GM11168 (cell line): ENCODE results near the gene SKA3.

Experiments used
- in situ Hi-C: fragments of 300-500 bp; cut with MboI; formaldehyde crosslinking; loops from one replicate; pipeline ENCODE4 v1.12.0; 2022; ENCODE audit warnings: low sequenced_read_pairs; ENCODE audit not compliant: unreplicated experiment

Gene SKA3

DNA sequence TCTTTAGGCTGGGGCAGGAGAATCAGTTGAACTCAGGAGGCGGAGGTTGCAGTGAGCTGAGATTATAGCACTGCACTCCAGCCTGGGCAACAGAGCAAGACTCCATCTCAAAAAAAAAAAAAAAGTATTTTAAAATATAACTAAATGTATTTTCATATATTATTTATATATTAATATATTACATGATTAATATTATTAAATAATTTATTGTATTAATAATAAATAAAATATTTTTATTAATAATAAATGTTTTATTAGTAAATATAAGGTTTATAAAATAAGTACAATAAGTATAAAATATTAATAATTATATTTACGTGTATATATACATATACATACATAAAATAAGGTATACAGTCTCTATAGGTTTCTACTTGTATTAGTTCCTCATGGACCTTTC lies 56.8 kb downstream of the SKA3 start:
- in situ Hi-C loops = loop anchor here (10.0 kb wide), 1 partner anchor 345 kb away; no protein-coding TSS in a partner anchor

DNA sequence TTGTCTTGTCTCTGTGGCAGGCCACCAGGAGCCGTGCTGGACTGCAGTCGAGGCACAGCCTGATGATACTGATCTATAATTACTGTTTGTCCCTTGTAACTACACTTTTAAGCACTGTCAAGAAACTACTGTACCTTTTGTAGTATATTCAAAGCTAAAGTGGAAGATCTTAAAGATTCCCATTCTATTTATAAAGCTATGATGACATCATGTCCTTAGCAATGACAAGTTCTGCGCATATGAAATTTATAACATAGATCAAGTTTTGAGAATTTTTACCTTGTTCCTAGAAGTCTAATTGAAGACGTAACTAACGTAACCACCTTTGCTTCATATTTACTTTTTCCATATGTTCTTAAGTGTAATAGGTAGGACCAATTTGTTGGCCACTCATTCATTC lies 58.2 kb downstream of the SKA3 start:
- in situ Hi-C loops = loop anchor here (10.0 kb wide), 1 partner anchor 347 kb away; no protein-coding TSS in a partner anchor

DNA sequence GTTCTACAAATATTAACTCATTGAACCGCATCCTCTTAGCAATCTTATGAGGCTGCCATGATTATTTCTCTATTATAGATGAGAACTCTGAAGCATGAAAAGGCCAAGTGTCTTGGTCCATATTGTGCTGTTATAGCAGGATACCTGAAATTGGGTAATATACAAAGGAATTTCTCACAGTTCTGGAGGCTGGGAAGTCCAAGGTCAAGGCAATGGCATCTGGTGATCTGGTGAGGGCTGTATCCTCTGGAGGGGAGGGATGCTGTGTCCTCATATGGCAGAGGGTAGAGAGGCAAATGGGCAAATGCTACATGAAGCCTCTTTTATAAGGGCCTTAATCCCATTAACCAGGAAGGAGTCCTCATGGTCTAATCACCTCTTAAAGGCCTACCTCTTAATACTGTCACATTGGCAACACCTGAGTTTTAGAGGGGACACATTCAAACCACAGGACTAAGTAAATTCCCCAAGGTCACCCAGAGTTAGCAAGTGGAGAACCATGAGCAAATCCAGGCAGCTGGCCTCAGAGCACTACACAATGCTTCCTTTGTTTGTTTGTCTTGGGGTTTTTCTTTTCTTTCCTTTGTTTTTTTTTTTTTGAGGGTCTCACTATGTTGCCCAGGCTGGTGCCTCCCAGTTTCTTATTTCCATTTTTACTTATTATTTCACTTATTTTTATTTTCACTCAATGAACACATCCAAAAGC lies 59.1 kb downstream of the SKA3 start:
- in situ Hi-C loops = loop anchor here (10.0 kb wide), 1 partner anchor 348 kb away; no protein-coding TSS in a partner anchor

DNA sequence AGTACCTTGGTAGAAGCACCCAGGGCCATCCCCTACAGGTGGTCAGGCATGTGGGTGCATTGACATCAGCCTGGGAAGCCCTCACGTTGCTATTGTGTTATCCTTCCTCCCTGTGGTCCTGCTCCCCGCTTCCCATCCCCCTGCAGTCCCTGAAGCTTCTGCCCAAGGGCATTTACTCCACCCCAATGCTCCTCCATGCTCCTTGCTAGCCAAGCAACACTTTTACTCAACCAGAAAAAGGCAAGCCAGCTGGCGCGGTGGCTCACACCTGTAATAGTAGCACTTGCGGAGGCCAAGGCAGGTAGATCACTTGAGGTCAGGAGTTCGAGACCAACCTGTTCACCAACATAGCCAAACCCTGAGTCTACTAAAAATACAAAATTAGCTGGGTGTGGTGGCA lies 60.2 kb downstream of the SKA3 start:
- in situ Hi-C loops = loop anchor here (10.0 kb wide), 1 partner anchor 349 kb away; no protein-coding TSS in a partner anchor

DNA sequence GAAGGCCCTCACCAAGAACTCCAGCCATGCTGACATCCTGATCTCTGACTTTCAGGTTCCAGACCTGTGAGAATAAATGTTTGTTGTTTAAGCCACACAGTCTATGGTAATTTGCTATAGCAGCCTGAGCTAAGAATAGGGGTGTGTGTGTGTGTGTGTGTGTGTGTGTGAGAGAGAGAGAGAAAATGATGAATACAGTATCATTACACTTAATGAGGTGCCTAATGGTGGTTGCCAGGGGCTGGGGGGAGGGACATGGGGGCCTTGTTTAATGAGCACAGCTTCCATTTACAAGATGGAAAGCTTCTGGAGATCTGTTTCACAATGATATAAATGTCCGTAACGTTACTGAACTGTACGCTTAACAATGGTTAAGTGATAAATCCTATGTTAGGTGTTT lies 61.1 kb downstream of the SKA3 start:
- in situ Hi-C loops = loop anchor here (10.0 kb wide), 1 partner anchor 350 kb away; no protein-coding TSS in a partner anchor

DNA sequence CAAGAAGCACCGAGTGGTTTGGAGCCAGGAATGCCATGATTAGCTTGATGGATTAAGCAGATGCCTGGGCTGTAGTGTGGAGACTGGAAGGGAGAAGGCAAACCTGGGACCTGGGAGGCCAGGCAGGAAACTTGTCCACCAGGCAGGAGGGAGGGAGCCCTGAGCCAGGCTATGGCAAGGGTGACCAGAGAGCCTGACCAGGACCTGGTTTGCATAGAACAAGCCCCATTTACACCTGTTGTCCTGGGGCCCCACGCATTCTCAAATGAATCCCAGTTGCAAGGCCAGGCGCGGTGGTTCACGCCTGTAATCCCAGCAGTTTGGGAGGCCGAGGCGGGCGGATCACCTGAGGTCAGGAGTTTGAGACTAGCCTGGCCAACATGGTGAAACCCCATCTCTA lies 64.8 kb downstream of the SKA3 start:
- in situ Hi-C loops = loop anchor here (10.0 kb wide), 1 partner anchor 353 kb away; no protein-coding TSS in a partner anchor

DNA sequence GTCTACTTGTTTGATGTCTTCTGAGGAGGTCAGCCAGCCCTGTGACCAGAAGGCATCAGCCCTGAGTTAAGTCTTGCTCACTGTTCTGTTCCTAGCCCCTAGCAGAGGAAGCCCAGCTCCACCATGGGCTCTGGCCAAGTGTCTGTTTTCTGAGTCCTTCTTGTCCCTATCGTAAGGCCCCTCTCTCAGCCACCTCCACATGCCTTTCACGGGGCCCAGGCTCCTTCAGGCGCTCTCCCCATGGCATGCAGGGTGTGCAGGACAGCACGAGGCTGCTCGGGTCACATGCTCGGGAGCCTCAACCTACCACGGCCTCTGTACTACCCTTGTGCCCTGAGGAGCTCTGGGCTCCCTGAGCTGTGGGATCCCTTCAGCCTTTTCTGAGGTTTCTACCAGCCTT lies 67.2 kb downstream of the SKA3 start:
- in situ Hi-C loops = no loop called here

DNA sequence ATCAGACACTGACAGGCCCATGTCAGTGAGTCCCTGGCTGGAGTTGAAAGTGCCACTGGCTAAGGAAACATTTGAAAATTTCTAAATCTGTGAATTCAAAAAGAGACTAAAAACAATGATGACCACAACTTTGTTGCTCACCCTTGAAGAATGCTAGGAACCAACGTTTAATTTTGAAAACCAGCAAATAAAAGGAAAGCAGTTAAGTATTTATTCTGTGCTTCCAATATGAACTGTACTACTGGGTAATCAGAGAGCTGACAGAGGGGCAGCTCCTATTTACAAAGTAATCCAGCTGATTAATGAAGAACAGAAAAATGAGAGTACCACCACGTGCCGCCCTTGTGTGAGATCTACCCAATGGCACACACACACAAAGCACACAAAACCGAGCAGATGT lies 70.3 kb downstream of the SKA3 start:
- in situ Hi-C loops = no loop called here

DNA sequence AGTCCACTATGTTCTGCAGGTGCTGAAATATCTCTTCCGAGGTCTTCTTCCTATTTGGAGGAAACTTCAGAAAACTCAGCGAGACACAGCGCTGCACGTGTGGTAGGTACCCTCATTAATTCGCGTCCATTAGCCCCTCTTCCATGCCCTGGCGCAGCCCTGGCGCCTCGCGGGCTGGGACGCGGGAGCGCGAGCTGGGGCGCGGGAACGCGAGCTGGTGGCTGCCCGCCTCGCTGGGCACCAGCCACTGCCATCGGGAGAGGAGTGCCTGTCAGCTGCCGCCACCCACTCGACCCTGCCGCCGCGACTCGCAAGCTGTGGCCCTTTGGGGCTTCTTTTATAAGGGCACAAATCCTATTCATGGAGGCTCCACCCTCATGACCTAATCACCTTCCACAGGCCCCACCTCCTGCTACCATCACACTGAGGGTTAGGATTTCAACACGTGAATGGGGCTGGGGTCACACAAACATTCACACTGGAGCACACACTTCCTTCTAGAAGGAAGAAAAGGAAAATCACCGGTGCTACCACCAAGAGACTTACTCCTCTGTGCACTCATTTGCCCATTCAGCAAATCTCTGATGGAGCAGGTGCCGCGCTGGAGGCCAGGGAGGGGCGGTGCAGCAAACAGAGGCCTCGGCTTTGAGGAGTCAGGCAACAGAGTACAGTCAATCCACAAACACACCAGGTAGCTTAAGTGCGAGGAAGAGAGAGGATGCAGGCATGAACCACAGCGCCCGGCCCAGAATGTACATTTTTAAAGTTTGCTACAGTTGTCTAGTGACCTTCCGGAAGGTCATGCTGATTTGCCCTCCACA lies 71.9 kb downstream of the SKA3 start:
- in situ Hi-C loops = no loop called here
